Right lobe of liver (tissue), 4 donors: ENCODE results near the gene NRBF2.

Experiments
- POLR2A ChIP-seq: fragments of 450-650 bp; IDR thresholded peaks from one replicate; pipeline ENCODE4 v1.6.1; 2017; ENCODE audit warnings: antibody characterized with exemption, mild to moderate bottlenecking
- TF ChIP-seq, protein P1 (sequence below), 4 donors: fragments of 200-600 bp in 3 of 4; fragments of 450-650 bp in 1 of 4; IDR thresholded peaks; one replicate each; pipeline versions ENCODE4 v1.5.1 to v1.8.0; 2016 to 2022; ENCODE audit warnings: antibody characterized with exemption in 4 of 4, mild to moderate bottlenecking in 2 of 4
- donor health status: DM: no; HTN: no; CAD: no.
- donor health status: DM: no; HTN: no; CAD: no.
- donor health status: DM: no; HTN: yes; CAD: no.

GRCh38 chr10:63143987-63144386, 10.9 kb downstream of the NRBF2 start:
- TF ChIP-seq POLR2A: no peak
- TF ChIP-seq, protein P1, sequence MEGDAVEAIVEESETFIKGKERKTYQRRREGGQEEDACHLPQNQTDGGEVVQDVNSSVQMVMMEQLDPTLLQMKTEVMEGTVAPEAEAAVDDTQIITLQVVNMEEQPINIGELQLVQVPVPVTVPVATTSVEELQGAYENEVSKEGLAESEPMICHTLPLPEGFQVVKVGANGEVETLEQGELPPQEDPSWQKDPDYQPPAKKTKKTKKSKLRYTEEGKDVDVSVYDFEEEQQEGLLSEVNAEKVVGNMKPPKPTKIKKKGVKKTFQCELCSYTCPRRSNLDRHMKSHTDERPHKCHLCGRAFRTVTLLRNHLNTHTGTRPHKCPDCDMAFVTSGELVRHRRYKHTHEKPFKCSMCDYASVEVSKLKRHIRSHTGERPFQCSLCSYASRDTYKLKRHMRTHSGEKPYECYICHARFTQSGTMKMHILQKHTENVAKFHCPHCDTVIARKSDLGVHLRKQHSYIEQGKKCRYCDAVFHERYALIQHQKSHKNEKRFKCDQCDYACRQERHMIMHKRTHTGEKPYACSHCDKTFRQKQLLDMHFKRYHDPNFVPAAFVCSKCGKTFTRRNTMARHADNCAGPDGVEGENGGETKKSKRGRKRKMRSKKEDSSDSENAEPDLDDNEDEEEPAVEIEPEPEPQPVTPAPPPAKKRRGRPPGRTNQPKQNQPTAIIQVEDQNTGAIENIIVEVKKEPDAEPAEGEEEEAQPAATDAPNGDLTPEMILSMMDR (IDR thresholded peaks at IDR 0.05): no peak
